GM19193 (cell line): Measurements from ENCODE around the gene PTPRU.

Experiments
- POLR2A ChIP-seq: IDR thresholded peaks from 4 replicates; pipeline ENCODE4 v1.6.1; 2011; ENCODE audit not compliant: insufficient read depth, insufficient read length; ENCODE audit errors: extremely low read depth

The PTPRU gene

DNA sequence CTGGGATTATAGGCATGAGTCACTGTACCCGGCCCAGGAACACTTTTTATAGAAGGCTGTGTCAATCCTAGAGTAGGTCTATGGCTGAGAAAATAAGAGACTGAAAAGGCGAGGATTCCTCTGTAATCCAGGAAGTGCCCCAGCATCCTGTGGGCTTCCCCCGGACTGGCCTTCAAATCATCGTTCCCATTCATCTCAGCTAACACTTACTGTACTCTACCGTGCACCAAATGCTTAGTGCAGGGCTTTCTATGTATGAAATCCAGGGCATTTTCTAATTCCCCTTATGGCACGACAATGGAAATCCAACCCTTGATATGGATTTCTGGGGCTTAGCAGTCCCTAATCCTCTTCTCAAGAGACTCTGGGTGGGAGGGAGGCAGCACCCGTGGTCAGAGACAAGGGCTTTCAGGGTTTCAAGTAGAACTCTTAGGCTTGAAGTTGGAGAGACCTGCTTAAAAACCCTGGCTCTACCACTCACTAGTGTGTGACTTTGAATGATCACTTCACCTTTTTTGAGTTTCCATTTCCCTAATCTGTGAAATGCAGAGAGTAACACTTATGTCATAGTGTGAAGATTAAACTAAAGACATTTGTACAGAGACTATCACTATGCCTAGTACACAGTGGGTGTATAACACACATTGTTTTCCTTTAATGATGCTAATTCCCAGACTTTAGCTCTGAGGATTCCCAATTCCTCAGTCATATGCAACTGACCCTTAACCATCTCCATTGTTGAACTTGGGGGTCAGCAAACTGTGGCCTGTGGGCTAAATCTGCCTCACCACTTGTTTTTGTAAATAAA, 25.8 kb upstream of the PTPRU start:
- no peak for TF ChIP-seq POLR2A

DNA sequence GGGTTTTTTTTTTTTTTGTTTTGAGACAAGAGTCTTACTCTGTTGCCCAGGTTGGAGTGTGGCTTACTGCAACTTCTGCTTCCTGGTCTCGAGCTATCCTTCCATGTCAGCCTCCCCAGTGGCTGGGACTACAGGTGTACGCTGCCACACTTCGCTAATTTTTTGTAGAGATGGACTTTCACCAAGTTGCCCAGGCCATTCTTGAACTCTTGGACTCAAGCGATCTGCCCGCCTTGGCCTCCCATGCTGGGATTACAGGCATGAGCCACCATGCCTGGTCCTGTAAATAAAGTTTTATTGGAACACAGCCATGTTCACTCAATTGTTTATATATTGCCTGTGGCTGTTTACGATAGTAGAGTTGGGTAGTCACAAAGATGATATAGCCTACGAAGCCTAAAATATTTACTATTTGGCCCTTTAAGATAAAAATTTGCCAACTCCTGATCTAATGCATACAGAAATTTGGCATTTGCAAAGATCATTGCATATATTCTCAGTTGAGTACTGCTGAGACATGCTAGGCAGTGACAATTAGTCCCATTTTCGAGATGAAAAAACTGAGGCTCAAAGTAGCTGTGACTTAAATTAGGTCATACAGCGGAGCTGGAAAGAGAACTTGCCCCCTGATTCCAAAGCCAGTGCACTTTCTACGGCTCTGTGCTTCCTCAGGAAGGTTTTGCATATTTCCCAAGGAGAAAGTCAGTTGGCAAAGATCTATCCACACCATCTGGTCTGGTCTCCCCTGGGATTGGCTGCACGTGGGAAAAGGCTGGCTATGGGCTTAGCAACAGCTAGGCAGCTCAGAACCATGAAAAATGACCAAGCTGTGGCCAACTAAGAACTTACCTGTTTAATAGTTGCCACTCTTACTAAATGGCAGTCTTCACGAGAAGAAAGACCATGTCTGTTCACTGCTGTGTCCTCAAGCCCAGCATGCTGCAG, 25.0 kb upstream of the PTPRU start:
- no peak for TF ChIP-seq POLR2A

DNA sequence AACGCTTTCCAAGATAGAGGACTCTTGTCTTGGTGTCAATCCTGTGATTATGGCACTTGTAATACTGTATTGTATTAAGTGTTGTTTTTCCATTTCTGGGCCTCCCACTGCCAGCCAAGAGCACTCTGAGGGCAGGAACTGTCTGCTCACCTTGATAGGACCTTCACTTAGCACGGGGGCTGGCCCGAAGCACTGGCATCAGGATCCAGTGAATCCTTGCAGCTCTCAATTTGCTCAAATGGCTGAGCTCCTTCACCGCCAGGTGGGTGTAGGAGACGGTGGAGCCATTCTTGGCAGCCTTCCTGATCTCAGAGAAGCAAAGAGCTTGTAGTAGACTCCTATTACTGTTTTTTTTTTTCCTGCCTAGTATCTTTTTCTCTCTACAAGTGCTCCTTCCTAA, 23.3 kb upstream of the PTPRU start:
- TF ChIP-seq POLR2A: no peak

DNA sequence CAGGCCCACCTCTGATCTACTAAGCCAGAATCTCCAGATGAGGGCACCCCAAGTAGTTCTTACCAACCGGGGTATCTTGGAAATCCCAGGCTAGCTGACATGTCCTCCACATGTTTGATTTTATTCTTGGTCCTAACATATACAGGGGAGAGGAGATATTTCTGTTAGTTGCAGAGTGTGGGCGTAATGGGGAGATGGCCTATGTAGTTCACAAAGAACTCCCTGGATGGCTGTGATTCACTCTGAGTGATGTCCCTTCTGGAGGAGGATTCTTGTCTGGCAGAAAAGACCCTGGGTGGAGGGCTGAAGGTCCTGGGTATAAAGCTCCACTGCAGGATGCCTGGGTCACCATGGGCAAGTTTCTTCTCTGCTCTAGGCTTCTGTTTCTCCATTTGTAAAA, 18.7 kb upstream of the PTPRU start:
- no peak for TF ChIP-seq POLR2A

DNA sequence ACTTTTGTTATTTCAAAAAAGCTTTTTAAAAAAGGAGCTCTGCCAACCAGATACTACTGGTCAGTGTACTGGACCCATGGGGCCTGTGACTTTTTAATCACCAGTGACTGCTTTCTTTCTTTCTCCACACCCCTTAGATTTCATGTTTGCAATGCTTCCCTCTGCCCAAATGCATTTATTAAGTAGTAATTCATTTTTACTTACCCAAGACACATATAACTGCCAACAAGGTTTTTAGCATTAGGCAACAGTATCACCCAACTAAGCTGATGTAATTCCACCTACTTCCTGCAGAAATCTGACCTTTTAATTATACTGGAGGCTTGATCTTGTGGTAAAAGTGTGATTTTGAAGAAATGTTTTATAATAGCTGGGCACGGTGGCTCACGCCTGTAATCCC, 18.1 kb upstream of the PTPRU start:
- TF ChIP-seq POLR2A: no peak

DNA sequence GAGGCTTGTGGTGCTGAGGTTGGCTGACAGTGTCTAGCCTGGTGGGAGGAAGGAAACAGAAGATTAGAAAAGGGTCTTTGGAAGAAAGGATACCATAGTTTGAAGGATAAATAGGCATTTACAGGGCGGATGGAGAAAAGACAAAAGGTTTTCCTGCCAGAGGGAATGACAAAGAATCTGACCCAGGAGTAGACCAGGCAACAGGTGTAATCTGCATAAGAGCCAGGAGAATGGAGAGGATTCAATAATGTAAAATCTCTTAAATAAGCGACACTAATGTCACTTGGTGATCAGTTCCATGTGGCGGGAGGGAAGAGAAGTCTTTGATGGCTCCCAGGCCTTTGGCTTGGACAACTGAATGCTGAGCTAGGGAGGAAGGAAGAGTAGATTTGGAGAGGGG, 15.0 kb upstream of the PTPRU start:
- no peak for TF ChIP-seq POLR2A

DNA sequence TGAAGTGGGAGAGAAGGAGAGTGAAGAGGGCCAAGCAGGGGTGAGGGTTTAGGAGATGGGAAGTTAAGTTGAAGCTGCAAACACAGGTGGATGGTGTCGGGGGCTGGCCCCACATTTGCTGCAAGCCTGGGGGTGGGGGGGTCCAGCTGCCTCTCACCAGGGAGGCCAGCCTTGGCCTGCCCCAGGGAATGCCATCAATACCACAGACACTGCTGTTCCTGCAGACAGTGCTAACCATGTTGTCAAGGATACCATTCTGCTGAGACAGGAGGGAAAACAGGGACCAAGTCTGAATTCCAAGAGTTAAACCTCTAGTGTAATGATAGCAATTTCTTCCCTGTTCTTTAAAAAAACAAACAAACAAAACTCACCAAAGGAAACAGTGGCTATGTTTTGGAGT, 13.6 kb upstream of the PTPRU start:
- TF ChIP-seq POLR2A: no peak

DNA sequence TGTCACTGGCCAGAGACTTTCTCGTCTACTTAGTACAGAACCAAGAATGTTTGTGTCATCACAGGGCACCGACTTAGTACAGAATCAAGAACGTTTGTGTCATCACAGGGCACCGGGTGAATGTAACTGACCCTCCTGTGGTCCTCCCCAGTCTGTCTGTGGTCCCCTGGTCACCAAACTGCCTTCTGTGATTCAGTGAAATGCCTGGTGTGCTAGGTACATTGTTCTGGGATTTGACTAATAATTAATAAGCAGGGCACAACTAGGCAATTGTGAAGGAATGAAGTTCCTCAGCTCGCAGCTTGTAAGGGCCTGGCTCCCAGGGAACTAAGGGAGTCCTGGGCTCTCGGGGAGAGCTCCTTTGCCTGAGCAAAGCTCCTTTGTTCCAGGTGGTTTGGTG, 12.8 kb upstream of the PTPRU start:
- no peak for TF ChIP-seq POLR2A

DNA sequence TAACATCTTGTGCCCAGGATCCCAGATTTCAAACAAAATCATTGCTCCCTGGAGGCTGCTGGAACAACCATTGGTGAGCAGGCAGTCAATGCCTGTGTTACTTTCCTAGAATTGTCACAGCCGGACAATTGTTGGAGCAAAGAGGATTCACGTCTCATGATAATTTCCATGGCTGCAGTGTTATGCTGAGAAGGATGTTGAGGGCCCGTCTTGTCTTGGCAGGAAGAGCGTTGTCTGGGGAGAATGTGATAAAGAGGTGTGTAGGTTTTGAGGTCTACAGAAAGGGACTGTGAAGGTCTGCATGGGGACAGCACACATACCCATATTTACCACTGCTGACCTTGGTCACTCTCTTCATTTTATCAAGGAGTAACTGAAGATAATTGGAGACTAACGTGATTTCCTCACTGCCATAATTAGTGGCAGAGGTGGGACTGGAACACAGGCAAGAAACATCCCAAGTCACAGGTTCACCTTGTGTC, 11.9 kb upstream of the PTPRU start:
- TF ChIP-seq POLR2A: no peak

DNA sequence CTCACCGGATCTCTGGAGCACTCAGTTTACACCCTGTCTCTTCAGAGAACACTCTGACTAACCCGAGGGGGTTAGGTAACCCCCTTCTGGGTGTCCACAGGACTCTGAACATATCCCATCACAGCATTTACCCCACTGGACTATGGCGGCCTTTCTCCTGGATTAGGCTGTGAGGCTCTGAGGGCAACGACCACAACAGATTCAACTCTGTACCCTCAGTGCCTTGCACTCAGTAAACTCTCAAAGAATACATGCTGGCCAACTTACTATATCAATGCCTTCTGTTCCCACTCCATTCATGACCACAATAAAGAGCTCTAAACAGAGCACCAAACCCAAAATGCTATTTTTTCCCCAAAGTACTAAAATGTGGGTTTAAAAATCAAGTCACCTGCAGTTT, 11.0 kb upstream of the PTPRU start:
- no peak for TF ChIP-seq POLR2A

DNA sequence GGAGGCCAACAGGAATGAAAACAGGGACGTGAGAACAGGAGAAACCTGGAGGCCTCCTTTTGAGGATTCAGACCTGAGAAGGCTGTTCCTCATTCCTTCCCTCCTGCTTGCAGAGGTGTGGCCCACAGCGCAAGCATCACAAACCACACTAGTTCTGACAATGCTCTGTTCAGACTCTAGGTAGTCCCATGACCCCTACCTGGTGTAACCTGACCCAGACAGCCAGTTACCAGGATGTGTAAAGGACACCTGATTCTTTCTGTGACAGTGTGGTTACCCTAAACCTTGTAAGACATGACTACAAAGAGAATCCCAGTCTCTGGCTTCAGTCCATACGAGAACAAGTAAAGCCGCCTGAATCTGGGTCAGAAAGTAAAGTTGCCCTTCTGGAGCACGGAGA, 8.8 kb upstream of the PTPRU start:
- no peak for TF ChIP-seq POLR2A

DNA sequence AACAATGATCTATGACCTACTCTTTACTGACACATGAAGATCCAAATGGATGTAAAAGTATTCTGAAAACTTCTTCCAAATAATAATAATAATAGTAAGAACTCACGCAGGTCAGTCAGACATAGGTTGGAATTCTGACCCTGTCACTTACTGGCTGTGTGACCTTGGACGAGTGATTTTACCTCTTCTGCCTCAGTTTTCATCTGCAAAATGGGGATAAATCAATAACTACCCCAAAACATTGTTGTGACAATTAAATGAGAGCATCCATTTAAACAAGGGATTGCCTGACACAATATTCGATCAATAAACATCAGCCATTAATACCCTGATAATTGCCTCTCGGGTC, 6.1 kb upstream of the PTPRU start:
- no peak for TF ChIP-seq POLR2A

DNA sequence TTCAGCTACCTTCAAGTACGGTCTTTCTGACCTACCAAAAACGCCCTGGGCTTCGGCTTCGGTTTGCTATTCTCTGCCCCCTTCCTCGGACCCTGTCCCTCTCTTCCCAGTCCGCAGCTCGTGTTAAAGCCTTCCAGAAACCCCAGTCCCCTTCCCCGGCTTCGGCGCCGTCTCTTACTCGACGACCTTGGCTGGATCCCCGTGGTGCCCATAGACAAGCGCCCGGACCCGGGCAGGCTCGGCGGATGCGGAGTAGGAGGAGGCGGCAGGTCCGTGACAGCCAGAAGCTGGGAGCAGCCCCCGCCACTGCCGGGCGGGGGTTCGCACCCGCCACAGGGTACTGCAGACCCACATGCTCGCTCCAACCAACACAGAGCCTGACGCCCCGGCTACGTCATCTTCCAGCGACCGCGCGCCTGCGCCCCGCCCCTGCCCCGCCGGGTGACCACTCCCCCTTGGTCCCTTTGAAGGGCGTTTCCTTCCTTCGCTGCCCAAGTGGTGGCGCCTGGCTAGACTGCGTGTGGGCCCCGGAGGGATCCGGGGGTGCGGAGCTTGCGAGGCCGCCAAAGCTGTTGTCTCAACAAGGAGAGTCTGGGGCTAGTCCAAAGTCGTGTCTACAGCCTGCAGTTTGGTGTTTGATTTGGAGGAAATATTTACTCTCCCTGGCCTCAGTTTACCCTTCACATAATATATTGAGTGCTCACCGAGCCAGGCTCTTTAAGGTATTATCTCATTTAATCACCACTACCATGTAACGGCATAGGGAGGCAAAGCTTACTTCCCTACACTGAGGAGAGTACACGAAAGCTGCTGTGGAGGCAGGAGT, 5.6 kb upstream of the PTPRU start, which contains the start of gene MECR:
Gene MECR (minus strand): TSS at position 382 of the 826 bp plus-strand sequence. CDS start 28 bp downstream, at position 354.
- peak; percentile 86 for TF ChIP-seq POLR2A

DNA sequence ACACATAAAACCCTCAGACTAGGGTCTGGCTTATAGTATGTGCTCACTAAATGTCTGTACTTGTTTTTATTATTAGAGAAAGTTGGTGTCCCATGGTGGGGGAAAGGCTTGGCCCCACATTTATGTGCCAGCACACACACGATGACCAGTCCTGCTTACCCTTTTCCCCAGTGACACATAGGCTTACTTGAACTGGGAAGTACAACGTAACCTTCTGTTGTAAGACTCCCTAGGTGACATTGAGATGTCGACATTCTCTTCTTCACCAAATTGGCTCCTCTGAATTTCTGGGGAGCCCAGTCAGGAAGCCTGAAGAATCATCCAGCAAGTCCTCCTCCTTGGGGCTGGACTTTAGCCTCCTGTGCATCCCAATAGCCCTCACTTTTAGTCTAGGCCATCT, 3.9 kb upstream of the PTPRU start:
- TF ChIP-seq POLR2A: no peak

DNA sequence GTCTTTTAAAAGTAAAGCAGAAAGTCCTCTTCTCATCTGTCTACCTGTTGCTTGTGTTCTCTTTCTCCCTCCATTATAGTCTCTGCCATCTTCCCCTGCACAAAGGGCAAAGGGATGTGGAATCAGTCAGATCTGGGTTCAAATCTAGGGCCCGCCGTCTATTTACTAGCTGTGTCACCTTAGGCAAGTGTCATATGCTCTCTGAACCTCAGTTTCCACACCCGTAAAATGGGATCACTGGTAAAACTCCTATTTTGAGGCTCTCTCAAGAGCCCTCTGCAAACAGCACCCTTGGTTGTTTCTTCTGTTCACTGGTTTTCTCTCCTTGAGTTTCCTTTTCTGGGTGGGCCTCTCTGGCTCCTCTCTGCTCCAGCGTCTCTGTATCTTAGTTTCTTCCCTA, 2.6 kb upstream of the PTPRU start:
- TF ChIP-seq POLR2A: no peak

DNA sequence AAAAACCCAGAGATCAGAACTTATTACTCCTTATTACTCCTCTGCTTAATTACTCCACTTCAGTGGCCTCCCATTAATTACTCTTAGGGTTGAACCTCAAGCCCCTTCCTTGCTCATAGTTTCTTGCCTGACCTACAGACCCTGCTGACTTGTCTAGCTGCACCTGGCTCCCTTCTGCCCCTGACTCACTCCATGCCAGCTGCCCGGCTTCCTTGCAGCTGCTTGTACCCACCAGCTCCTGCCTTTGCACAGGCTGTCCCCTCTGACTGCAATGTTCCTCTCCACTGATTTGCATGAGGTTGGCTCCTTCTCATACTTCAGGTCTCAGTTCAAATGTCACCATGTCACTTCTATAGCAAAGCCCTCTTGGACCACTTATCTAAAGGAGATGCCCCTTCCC, 1.9 kb upstream of the PTPRU start:
- no peak for TF ChIP-seq POLR2A

DNA sequence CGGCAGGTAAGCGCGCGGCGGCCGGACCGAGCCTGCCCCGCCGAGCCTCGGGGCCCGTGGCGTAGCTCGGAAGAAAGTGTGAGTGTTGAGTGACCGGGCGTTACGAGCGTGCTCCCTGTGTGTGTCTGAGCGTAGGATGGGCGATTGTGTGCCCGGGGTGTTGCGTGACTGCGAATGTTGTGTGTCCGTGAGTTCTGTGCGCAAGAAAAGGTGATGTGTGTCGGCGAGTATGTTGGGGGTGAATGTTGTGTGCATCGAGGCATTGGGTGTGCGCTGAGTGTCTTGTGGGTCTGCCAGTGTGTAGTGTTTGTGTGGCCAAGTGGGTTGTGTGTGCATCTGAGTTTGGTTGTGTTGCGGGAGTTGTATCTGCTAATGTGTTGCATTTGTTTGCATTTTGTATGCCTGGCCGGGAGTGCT, 398 bp downstream of the PTPRU start:
- no peak for TF ChIP-seq POLR2A
